HG03064 (cell line): ENCODE data around the gene RERG.
"Not testable (repeated sequence)": the region's sequence is repeated elsewhere in the genome, so short reads cannot be mapped to it uniquely, and the experiment has no call there.

Experiments
- ATAC-seq: cut with Tn5 transposase; IDR thresholded peaks from one replicate; pipeline ENCODE4 v1.9.1; 2021; ENCODE audit warnings: low read depth; ENCODE audit not compliant: unreplicated experiment

The RERG gene

GRCh38 chr12:15151161-15152091 is 69.8 kb downstream of the RERG start:
- ATAC-seq: no peak

GRCh38 chr12:15146585-15146984 is 74.6 kb downstream of the RERG start:
- no peak for ATAC-seq

- ATAC-seq: no peak
Measured at GRCh38 chr12:15143467-15143866, 77.8 kb downstream of the RERG start.

- ATAC-seq: no peak
Measured at GRCh38 chr12:15142711-15143110, 78.5 kb downstream of the RERG start.

- no peak for ATAC-seq
Measured at GRCh38 chr12:15131431-15131830, 89.8 kb downstream of the RERG start.

GRCh38 chr12:15130541-15130940 is 90.7 kb downstream of the RERG start:
- ATAC-seq: no peak

- ATAC-seq: no peak
Measured at GRCh38 chr12:15123401-15123800, 97.8 kb downstream of the RERG start.

- ATAC-seq: no peak
Measured at GRCh38 chr12:15122344-15122743, 98.9 kb downstream of the RERG start.

GRCh38 chr12:15118955-15119354 is 102.3 kb downstream of the RERG start:
- no peak for ATAC-seq

- ATAC-seq: no peak
Measured at GRCh38 chr12:15116983-15117382, 104.2 kb downstream of the RERG start.

- ATAC-seq: no peak
Measured at GRCh38 chr12:15116086-15116485, 105.1 kb downstream of the RERG start.

- no peak for ATAC-seq
Measured at GRCh38 chr12:15115434-15115833, 105.8 kb downstream of the RERG start.

- no peak for ATAC-seq
Measured at GRCh38 chr12:15114501-15114900, 106.7 kb downstream of the RERG start.

- ATAC-seq: no peak
Measured at GRCh38 chr12:15092826-15093225, 128.4 kb downstream of the RERG start.

- ATAC-seq: no peak
Measured at GRCh38 chr12:15090441-15090840, 130.8 kb downstream of the RERG start.

GRCh38 chr12:15088105-15088504 is 133.1 kb downstream of the RERG start:
- ATAC-seq: no peak

GRCh38 chr12:15077751-15078150 is 143.5 kb downstream of the RERG start:
- ATAC-seq: not testable (repeated sequence)

GRCh38 chr12:15074351-15074750 is 146.9 kb downstream of the RERG start:
- no peak for ATAC-seq

- no peak for ATAC-seq
Measured at GRCh38 chr12:15059123-15059522, 162.1 kb downstream of the RERG start.
